ENCODE data around the gene DUSP18.
"Not testable (repeated sequence)": the region's sequence is repeated elsewhere in the genome, so short reads cannot be mapped to it uniquely, and the experiment has no call there.

The DUSP18 gene

GRCh38 chr22:30627471-30627870 lies 40.2 kb downstream of the DUSP18 start:
- Histone ChIP-seq H3K4me3 (ENCODE audit: low read depth, low read length) (no peak overlapping the region), H3K9me3 (no peaks in the 10 kb centered on the region), H3K36me3 (no peaks in the 10 kb centered on the region), H3K4me1 (no peaks in the 10 kb centered on the region), H3K27me3 (no peaks in the 10 kb centered on the region)
- no peak for DNase-seq
- TF ChIP-seq CTCF (IDR thresholded peaks at IDR 0.05; ENCODE audit: low read depth, low read length): no peak

DNA sequence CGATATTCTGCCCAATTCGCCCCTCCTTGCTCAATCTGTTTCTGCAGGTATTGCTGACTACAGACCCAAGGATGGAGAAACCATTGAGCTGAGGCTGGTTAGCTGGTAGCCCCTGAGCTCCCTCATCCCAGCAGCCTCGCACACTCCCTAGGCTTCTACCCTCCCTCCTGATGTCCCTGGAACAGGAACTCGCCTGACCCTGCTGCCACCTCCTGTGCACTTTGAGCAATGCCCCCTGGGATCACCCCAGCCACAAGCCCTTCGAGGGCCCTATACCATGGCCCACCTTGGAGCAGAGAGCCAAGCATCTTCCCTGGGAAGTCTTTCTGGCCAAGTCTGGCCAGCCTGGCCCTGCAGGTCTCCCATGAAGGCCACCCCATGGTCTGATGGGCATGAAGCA lies 41.3 kb downstream of the DUSP18 start:
- Histone ChIP-seq H3K4me1 (no peaks in the 10 kb centered on the region), H3K36me3 (no peaks in the 10 kb centered on the region), H3K27me3 (no peaks in the 10 kb centered on the region), H3K4me3 (ENCODE audit: low read depth, low read length) (no peak overlapping the region), H3K9me3 (no peaks in the 10 kb centered on the region)
- TF ChIP-seq CTCF (IDR thresholded peaks at IDR 0.05; ENCODE audit: low read depth, low read length): no peak
- no peak for DNase-seq

DNA sequence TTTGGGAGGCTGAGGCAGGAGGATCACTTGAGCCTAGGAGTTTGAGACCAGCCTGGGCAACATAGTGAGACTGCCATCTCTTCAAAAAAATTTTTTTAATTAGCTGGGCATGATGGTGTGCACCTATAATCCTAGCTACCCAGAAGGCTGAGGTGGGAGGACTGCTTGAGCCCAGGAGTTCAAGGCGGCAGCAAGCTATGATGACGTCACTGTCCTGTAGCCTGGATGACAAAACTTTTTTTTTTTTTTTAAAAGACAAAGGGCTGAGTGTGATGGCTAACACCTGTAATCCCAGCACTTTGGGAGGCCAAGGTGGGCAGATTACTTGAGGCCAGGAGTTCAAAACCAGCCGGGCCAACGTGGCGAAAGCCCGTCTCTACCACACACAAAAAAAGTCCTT lies 47.8 kb downstream of the DUSP18 start:
- H3K9me3 ChIP-seq; H3K4me3 ChIP-seq (ENCODE audit: low read depth, low read length); H3K4me1 ChIP-seq; H3K36me3 ChIP-seq; H3K27me3 ChIP-seq; DNase-seq: not testable (repeated sequence)

- no peak for DNase-seq
- Histone ChIP-seq H3K4me3 (ENCODE audit: low read depth, low read length) (no peak overlapping the region), H3K36me3 (no peaks in the 10 kb centered on the region), H3K4me1 (no peaks in the 10 kb centered on the region), H3K9me3 (no peaks in the 10 kb centered on the region), H3K27me3 (no peaks in the 10 kb centered on the region)
- TF ChIP-seq CTCF (IDR thresholded peaks at IDR 0.05; ENCODE audit: low read depth, low read length): no peak
These were observed 49.9 kb downstream of the DUSP18 start for GRCh38 chr22:30617819-30618218.

GRCh38 chr22:30615543-30615954 lies 52.1 kb downstream of the DUSP18 start:
- H3K27me3 ChIP-seq: no peaks in the 10 kb centered on the region
- TF ChIP-seq CTCF (IDR thresholded peaks at IDR 0.05; ENCODE audit: low read depth, low read length): no peak
- no peaks in the 10 kb centered on the region for H3K4me1 ChIP-seq
- H3K4me3 ChIP-seq (ENCODE audit: low read depth, low read length): no peak overlapping the region
- no peak for DNase-seq
- H3K9me3 ChIP-seq: no peaks in the 10 kb centered on the region
- H3K36me3 ChIP-seq: no peaks in the 10 kb centered on the region

GRCh38 chr22:30614879-30615278 lies 52.8 kb downstream of the DUSP18 start:
- Histone ChIP-seq H3K36me3 (no peaks in the 10 kb centered on the region), H3K27me3 (no peaks in the 10 kb centered on the region), H3K4me1 (no peaks in the 10 kb centered on the region), H3K9me3 (no peaks in the 10 kb centered on the region), H3K4me3 (ENCODE audit: low read depth, low read length) (no peak overlapping the region)
- no peak for DNase-seq
- no peak for TF ChIP-seq CTCF (IDR thresholded peaks at IDR 0.05; ENCODE audit: low read depth, low read length)

DNA sequence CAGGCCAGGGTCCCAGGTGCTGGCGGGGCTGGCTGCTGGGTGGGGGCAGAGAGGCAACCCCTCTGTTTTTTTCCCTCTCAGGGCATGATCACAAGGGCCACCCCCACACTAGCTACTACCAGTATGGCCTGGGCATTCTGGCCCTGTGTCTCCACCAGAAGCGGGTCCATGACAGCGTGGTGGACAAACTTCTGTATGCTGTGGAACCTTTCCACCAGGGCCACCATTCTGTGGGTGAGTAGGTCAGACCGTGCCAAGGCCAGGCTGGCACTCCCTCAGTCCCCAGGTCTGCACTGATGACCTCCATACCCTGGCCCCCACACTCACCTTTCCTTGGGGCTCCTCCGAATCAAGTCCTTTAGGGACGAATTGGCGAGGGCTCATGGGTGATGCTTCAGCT lies 53.4 kb downstream of the DUSP18 start:
- Histone ChIP-seq H3K4me1 (0 out of 2 replicates have a peak, but pooled peaks cover 2% of the 10 kb centered on the region), H3K4me3 (ENCODE audit: low read depth, low read length) (no peak overlapping the region), H3K9me3 (no peaks in the 10 kb centered on the region), H3K27me3 (no peaks in the 10 kb centered on the region), H3K36me3 (no peaks in the 10 kb centered on the region)
- DNase-seq: no peak
- TF ChIP-seq CTCF (IDR thresholded peaks at IDR 0.05; ENCODE audit: low read depth, low read length): no peak
